Activated CD4-positive, alpha-beta T cell treated with anti-CD3 and anti-CD28 coated beads, Interleukin-2, amount 50 U/mL, for 48 hours (primary cell): ENCODE results near the gene SH3BGRL.

Experiments
- DNase-seq, 2 experiments: peaks; one replicate each; pipeline ENCODE4 v3.0.0-alpha.2; 2020

The SH3BGRL gene

DNA sequence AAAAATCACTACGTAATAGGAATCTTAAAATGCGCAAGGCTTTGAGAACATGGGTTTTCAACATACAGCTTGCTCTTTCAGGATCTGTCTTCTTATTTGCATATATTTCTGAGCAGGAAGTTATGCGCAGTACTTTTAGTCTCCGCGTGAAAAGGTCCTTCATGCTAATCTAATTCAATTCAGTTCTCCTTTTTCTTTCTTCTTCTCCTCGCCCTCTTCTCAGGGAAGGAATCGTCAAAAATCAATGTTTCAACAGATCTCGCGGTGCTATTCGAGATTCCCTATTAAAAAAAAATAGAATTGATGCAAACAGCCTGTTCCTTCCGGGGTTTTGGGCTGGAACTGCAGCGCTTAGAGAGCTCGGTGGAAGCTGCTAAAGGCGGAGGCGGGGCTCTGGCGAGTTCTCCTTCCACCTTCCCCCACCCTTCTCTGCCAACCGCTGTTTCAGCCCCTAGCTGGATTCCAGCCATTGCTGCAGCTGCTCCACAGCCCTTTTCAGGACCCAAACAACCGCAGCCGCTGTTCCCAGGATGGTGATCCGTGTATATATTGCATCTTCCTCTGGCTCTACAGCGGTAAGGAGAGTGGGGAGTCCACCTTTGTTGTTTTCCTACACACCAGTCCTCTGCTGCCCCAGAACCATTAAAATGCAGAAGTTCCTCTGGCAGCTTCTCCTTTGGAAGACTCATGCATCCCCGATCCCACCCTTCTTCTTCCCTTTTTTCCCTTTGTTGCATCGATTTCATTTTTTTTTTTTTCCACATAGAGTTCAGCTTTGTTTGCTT lies at the start of gene SH3BGRL, which contains the start of gene HMGN5:
SH3BGRL (plus strand) TSS at position 432 of the 785 bp plus-strand sequence; CDS start at position 531, 99 bp downstream.
HMGN5 (minus strand) TSS at position 243 of the 785 bp plus-strand sequence. CDS start 80,364 bp downstream, outside the sequence.
- DNase-seq, result peak; percentile 67 to 71

DNA sequence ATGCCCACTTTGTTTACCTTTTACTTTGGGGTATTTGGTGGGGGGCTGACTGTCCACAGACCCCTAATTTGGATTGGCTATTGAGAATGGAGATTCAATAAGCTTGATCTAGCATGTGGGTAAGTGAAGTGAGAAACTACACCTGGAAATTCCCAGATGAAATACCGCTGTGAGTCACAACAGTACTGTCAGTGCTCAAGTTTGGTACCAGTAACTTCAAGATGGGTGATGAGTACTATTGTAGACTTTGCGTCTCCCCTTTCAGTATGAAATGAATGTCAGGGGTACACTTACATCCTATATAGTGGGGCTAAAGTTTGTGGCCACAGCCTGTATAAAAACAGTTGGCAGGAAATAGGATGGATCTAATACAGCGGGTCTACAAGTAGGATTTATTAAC lies 33.5 kb upstream of the SH3BGRL start:
- no peak for DNase-seq

DNA sequence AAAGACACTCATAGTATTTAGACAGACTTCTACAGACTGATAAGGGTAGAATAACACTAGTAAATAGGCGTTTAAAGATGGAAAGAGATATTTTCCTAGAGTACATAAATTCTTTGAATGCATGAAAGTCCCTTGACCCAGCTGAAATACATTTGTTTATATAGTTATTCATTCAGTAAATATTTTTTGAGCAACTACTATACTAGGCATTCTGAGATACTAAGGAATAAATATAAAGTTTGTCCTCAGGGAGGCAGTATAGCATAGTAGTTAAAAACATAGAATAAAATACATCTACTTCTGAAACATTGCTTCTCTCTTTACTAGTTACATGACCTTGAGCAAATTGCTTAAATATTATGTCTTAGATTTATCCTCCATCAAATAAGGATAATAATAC lies 27.6 kb upstream of the SH3BGRL start:
- DNase-seq, result no peak

DNA sequence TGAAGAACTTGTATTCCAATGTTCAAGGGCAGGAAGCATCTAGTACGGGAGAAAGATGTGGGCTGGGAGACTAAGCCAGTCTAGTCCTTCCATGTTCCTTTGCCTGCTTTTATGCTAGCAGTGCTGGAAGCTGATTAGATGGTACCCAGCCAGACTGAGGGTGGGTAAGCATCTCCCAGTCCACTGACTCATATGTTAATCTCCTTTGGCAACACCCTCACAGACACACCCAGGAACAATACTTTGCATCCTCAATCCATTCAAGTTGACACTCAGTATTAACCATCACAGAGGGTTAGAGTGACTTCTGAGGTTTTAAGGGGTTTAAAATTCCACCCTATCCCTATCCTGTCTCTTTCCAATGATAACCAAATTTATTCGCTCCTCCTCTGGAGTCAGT lies 6.6 kb upstream of the SH3BGRL start:
- no peak for DNase-seq

DNA sequence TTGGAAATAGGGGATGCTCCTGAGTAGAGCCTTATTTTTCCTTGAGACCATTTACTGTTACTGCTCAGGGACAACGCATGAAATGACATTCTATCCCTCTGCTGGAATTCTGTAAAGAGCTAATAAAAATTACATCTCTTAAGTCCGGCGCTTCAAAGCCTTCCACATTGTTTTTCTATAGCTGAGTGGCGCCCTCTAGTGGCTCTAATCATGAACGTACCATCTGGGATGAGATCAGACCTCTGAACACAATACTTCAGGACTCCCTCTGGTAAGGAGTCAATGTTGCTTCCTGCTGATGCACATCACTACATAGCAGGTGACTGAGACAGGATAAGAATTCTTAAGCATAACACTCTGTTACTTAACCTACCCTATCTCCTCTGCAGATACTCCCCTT lies 6.2 kb upstream of the SH3BGRL start:
- peak; percentile 52 to 60 for DNase-seq

DNA sequence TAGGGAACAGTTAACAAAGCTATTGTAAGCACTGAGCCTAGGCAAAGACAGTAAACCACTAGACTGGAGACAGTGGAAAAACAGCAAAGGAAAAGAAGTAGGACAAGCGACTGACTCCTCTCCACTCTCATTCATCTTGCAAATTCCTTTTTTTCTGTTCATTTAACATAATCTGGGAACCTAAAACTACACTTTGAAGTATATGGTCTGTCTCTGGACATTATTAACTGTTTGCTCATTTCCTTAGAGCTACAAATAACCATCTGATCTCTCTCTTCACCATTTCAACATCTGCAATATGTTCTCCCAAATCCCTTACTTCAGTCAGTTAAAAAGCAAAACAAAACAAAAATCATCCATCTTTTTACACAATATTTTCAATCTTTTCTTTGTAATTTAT lies 831 bp upstream of the SH3BGRL start:
- no peak for DNase-seq

DNA sequence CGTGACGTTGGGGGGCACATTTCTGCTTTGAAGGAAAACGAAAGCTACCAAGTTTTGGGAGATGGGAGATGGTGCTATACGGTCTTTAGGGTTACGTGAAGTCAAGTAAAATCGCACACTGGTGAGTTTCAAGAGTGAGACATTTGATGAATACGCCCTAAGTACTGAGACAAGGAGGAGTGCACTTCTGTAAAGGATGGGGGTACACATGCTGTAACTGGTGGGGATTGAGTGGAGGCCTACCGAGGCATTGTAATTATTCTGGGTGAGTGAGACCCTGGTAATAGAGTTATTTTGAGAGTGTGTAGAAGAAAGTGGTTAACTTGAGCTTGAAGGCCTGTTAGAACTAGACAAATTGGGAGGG lies 536 bp downstream of the SH3BGRL start:
- DNase-seq, result no peak

DNA sequence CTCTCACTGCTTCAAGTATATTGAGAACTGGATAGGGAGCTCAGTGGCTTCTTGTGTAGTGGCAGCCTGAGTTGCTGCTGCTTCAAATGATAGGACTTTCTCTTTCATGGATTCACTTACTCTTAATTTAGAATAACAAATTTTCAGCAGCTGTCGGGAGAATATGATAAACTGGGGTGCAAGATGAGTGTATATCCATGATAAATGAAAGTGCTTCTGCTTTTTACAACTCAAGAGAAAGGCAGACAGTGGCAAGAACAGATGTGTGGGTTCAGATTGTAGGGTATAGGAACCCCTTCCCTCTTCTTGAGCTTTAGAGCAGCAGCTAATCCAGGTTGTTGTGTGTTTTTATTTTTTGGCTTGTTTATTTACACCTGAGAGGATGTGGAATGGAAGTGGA lies 1.0 kb downstream of the SH3BGRL start:
- no peak for DNase-seq

DNA sequence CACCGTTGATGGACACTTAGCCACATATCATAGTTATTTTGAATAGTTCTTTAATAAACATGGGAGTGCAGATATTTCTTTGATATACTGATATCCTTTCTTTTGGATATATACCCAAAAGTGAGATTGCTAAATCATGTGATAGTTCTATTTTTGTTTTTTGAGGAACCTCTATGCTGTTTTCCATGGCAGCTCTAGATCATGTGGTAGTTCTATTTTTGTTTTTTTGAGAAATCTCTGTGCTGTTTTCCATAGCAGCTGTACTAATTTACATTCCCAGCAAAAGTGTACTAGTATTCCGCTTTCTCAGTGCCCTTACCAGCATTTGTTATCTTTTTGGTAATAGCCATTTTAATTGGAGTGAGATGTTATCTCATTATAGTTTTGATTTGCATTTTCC lies 3.6 kb downstream of the SH3BGRL start:
- DNase-seq, result no peak

DNA sequence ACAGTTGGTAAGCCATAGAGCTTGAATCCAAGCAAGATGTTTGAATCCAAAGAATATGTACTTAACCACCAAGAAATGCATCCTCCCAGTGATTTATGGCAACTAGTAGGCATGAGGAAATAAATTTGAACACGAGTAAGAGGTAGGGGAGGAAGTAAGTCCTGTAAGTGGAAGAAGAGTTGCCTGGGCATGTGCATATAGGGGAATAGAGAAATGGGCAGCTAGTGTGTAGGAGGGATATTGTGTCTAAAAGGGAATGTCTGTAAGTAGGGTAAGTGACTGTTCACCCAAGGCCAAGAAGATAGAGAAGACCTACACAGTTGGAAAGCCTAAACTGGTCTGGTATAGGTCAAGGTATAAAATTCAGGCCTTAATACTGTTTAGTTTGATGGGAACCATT lies 4.6 kb downstream of the SH3BGRL start:
- DNase-seq, result no peak

DNA sequence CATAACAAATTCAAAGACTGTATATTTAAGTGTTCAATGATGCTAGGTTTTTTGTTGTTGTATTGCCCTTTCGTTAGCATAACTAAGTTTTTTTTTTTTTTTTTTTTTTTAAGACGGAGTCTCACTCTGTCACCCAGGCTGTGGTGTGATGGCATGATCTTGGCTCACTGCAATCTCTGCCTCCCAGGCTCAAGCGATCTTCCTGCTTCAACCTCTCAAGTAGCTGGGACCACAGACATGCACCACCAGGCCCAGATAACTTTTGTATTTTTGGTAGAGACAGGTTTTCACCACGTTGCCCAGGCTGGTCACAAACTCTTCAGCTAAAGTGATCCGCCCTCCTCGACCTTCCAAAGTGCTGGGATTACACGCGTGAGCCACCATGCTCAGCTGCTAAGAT lies 7.0 kb downstream of the SH3BGRL start:
- DNase-seq, result no peak

DNA sequence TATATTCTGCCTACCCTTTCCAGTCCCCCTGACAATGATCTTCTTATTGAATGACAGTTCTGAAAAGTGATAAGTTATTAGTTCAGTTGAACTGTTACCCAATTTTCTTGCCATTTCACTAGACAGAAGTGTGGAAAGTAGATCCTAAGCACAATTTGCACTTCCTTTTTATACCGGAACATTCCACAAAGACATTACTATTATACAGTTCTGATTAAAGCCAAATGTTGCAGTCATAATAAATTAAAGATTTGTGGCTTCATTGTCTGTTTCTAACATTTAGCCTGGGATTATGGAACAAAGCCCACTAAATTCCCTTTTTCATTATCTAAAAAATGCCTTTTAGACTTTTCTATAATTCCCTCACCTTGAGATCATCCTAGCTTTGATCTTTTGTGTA lies 13.8 kb downstream of the SH3BGRL start:
- no peak for DNase-seq

DNA sequence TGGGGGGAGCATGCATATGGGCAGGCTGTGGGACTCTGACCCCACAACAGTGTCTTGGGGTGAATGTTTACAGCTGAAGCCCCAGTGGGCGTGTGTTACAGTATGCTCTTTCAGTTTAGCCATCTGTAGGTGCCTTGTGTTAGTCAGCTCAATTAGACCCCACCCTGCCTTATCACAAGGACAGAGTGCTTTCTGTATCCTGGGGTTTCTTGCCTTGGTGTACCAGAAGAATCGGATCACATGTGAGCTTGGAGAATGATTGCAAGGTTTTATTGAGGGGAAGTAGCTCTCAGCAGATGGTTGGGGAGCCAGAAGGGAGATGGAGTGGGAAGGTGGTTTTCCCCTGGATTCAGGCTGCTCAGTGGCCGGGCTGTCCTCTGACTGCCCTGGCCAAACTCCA lies 27.3 kb downstream of the SH3BGRL start:
- DNase-seq, result no peak

DNA sequence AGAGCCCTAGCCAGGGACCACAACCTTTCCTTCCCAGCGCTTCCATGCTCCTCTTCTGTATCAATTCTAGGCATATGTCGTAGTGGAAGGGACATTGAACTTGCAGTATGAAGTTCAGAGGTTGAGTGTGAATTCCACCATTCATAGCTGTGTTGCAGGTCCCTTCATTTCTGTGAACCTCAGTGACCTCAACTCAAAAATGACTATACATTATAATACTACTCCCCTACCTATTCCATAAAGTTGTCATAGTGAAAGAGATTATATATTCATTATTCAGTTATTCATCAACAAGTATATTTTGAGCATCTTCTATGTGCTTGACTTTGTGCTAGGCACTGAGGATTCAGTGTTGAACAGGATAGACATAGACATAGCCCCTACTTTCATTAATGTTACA lies 28.0 kb downstream of the SH3BGRL start:
- DNase-seq, result no peak

DNA sequence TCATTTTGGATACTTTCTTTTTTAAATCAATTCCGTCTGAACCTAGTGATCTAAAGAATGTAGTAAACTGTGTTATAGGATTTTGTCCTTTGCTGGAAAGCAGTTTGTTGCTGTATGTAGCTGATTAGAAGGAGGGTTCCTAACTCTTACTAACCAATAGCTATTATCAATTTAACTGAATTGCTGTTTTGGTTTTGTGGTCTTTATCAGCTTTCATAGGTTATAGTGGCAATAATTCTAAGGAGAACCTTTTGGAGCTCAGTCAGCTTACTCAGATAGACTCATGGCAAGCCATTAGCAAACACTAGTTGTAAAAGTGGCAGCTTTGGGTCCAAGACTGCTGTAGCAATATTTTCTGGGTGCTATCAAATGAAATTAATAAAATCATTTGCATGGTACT lies 29.6 kb downstream of the SH3BGRL start:
- no peak for DNase-seq

DNA sequence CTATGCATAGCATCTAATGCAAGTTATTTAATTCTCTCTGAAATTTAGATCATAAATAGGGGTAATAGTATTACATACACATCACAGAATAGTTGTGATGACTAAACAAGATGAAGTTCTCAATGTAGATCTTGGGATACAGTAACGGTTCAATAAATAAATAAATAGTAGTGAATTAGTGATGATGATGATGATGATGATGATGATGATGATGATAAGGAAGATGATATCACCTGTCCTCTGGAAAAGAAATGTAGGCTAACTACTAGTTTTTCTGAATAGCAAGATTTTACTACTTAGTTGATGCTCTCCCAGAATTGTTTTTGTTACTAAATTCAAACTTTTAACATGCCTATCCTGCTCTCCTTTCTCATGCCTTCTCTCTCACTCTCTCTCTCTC lies 30.3 kb downstream of the SH3BGRL start:
- DNase-seq, result no peak

DNA sequence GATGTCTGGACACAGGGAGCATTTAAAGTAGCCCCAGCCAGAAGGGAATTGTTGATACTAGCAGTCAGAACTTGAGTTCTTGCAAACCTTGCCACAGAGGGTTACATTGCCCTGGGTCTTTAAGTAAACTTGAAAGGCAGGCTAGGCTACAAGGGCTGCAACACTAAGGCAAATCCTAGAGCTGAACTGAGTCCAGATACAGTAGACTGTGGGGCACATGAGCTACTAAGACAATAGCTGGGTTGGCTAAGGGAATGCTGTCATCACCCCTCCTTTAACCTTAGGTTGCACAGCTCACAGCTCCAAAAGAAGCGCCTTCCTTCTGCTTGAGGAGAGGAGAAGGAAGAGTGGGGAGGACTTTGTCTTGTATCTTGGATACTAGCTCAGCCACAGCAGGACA lies 35.6 kb downstream of the SH3BGRL start:
- no peak for DNase-seq

DNA sequence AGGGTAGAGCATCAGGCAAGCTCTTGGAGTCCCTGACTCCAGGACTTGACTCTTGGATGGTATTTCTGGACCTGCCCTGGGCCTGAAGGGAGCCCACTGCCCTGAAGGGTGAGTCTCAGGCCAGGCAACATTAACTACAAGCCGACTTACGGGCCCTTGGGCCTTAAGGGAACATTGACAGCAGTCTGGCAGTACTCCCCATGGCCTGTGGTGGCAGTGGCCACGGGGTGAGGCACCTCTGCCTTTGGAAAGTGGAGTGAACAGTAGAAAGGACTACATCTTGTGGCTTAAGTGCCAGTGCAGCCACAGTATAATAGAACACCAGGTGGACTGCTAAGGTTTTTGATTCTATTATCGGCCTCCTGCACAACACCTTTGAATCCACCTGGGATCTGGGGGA lies 36.3 kb downstream of the SH3BGRL start:
- no peak for DNase-seq

DNA sequence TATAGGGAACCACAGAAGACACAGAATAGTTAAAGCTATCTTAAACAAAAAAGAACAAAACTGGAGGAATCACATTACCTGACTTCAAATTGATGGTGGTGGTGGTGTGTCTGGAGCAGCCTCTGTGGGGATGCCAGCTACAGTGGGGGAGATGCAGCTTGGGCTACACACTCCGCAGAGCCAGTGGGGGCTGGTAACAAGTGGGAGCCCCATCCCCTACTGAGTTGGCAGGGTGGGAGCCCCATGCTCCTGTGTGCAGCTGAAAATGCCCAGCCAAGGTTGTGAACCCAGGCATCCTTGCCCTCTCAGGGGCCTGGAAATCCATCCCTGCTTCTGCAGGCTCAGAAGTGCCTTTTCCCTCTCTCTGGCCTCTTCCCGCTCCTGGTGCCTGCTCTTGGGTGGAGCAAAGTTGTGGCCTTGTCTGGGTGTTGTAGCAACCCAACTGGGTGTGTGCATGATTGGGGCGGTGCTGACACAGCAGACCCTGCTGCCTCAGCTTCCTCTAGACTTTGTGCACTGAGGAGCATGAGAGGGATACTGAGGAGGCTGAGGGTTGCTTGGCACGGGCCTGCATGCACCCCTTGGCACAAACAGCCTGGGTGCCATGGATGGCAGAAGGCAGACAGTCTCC lies 38.9 kb downstream of the SH3BGRL start:
- DNase-seq, result no peak

DNA sequence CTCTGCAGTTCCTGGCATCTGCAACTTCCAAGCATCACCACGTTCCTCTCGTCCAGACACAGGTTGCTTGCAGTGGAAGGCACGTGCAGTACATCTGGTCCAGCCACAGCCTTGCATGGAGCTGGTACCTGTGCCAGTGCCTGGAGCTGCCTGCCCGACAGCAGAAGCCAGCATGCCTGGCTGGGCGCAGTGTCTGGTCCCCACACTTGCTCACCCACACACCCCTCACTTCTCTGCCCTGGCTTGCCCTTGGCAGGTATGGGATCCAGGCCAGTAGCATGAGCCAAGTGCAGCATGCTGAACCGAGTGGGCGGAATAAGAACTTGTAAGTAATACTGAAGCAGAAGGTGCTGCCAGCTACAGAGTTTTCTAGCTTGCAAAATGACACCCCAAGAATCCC lies 39.9 kb downstream of the SH3BGRL start:
- DNase-seq, result no peak

DNA sequence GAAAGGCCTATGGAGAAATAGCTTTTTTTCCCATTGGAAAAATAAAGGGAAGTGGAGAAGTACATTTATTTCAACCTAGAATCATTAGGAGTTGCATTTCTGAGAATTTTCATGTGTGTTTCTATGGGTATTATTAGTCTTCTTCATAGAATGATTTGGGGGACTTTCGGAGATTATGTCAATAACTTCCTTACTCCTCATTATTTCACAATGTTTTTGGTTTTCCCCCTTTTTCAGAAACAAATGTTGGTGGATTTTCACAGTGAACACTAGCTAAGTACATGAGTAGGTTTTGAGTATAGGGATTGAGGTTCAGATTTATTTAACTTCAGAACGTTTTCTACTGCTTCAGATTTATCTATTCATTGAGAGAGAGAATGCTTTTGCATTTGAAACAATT lies 54.0 kb downstream of the SH3BGRL start:
- DNase-seq, result no peak

DNA sequence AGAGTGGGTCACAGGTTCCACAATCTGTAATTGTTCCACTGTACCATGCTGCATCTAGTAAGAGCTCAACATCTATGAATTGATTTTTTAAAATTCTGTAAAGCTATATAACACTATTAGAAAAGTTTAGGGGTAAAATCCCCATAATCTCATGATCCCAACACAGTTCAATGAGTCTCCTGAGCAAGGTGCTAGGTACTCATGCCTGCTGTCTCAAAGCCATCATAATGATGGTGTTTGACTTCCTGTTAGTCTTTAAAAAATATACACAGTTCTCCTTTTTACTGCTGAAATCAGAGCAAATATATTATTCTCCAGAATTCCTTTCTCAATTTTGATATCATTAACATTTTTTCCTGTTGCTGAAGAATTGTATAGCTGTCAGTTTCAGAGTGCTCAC lies 55.9 kb downstream of the SH3BGRL start:
- DNase-seq, result no peak

DNA sequence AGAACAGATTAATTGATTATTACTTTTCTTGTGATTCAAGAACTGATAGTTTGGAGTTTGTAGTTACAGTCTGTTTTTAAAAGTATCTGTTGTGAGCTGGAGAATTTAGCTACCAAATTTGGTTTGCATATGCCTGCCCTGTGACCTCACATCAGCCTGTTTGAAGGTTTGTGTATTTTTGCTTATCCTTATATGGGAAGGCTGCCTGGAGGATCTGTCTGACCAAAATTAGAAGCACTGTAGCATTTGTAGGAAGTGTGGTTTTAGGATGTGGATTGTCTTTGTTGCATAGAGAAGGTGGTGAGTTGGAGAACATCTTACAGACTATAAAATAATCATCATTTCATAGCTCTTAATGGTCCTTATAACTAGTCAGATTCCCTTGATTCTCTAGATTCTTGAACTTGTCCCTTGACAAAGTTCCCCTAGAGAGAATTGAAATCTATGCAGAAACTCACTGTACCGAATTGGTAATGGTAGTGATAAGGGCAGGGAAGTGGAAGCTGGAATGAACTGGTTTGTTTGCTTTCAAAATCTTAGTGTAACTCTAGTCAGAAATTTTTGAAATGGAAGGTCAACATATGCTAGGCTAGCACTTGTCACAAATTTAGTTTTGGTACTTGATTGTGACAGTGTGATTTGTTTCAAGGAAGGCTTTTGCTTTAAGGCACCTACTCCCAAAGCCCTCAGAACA lies 57.3 kb downstream of the SH3BGRL start:
- DNase-seq, result no peak
